HG03039 (cell line): ENCODE data around the gene HAAO.
"Not testable (repeated sequence)": the region's sequence is repeated elsewhere in the genome, so short reads cannot be mapped to it uniquely, and the experiment has no call there.

Experiments used
- ATAC-seq: cut with Tn5 transposase; IDR thresholded peaks from one replicate; pipeline ENCODE4 v1.9.1; 2021; ENCODE audit warnings: mild to moderate bottlenecking, moderate library complexity; ENCODE audit not compliant: unreplicated experiment

HAAO gene

DNA sequence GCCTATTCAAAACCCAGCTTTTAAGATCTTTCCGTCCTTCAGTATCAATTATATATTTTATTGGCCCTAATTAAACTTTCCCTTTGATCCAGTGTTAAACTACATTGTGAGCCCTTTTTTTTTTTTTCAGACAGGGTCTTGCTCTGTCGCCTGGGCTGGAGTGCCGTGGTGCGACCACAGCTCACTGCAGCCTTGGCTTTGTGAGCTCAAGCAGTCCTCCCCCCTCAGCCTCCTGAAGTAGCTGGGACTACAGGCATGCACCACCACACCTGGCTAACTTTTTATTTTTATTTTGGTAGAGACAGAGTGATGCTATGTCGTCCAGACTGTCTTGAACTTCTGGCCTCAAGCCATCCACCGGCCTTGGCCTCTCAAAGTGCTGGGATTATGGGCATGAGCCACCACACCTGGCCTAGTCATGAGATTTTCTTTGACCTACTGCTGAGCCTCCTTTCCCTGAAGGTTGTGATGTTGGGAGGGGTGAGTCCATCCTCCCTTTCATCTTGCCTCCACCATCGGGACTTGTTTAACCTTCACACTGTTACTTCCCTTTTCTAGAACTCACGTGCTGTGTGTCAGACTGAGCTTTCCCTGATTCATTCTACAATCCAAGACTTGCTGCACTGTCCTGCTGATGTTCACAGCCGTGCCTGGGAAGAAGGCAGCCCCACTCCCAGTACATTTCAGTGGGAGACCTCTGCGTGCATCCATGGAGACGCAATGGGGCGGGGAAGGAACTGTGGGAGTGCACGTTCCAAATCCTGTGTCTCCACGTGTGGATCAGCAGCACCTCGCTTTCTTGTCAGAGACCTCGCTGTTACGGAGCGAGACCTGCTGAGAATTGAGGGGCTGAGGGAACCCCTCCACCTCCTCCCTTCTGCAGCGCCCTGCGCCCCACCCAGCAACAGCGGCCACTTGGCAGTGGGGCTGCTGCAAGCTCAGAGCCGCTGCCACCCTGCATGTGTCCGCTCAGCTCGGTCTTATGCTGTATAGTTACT, 39.3 kb downstream of the HAAO start:
- ATAC-seq: no peak

DNA sequence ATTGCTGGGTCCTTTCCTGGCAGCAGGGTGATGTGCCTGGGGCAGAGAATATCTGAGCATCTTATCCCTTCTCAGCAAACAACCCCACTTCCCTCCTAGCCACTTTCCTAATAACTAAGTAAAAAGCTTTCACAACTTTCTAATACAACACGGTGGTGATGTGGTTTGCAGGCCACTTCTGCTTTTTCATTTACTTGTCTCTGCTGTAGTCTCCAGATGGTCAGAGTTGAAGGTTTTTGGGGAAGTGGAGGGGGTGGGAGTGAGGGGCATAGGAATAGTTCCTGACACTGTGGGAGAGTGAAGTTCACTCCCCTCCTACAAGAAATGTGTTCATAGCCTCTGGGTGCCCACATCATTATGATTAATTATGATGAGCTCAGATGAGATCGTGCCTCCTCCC, 40.1 kb downstream of the HAAO start:
- peak; percentile 69 for ATAC-seq

DNA sequence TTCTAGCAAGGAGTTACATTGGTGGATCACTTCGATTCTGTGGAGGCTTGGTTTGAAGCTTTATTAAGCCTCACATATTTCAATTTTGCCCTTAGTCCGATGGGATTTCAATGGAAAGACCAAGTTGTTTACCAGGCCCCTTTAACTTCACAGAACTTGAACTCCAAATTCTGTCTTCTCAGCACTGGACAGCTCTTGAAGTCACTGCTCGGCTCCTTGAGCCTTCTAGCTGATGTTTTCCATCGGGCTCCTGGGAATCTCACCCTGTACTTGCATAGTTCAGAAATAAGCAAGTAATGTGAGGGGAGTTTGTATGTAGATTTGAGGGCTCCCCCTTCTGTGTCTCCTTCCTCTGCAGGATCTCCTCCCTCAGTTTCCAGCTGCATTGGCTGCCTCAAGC, 43.5 kb downstream of the HAAO start:
- no peak for ATAC-seq

DNA sequence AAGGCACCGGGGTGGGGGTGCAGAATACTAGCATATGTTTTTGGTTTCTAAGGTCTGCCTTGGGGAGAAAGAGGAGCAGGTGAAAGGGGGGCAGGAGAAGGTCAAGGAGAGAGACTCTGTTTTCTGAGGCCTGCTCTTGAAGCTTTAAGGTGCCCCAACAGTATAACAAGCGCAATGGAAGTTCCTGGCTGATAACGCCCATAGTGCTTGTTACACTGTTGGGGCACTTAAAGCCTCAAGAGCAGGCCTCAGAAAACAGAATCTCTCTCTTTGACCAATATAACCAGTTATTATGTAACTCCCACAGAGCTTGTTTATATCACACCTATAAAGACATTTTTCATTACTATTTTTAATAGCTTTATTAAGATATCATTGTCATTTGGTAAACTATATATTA, 45.0 kb downstream of the HAAO start:
- ATAC-seq: no peak

DNA sequence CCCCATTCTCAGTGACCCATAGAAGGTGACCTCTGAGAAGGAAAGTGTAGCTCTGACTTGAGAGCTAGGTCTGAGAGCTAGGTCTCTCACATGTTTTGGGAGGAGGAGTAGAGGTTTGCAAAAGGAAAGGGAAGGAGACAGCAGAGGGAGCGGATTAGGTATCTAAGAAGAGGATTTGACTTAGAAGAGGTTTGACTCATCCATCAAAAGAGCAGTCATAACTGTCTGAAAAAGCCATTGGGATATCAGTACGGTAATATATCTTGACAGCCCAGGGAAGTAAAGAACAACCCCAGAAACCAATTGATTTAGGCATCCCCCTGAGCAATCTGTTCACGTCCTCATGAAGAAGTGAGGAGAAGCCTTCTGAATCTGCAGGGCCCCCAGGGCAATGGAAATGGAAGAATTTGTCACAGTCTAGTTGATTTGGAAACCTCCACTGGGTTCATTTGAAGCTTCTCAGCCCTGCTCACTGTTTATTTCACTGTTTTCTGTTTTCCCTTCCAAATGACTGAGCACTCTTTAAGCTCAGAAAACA, 47.8 kb downstream of the HAAO start:
- no peak for ATAC-seq

DNA sequence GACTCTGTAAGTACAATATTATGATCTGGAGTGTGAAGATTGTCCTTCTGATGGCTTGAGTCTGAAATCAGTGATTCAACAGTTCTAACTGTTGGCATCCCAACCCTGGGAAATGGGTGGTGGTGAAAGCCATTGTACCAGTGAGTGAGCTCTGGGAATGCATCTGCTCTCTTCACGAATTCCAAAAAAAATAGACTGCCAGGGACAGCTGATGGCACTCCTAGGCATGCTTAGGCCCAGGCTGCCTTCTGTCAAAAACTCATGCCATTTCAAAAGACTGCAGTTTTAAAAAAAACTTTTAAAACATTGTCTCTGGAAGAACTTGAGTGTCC, 48.8 kb downstream of the HAAO start:
- ATAC-seq: no peak

DNA sequence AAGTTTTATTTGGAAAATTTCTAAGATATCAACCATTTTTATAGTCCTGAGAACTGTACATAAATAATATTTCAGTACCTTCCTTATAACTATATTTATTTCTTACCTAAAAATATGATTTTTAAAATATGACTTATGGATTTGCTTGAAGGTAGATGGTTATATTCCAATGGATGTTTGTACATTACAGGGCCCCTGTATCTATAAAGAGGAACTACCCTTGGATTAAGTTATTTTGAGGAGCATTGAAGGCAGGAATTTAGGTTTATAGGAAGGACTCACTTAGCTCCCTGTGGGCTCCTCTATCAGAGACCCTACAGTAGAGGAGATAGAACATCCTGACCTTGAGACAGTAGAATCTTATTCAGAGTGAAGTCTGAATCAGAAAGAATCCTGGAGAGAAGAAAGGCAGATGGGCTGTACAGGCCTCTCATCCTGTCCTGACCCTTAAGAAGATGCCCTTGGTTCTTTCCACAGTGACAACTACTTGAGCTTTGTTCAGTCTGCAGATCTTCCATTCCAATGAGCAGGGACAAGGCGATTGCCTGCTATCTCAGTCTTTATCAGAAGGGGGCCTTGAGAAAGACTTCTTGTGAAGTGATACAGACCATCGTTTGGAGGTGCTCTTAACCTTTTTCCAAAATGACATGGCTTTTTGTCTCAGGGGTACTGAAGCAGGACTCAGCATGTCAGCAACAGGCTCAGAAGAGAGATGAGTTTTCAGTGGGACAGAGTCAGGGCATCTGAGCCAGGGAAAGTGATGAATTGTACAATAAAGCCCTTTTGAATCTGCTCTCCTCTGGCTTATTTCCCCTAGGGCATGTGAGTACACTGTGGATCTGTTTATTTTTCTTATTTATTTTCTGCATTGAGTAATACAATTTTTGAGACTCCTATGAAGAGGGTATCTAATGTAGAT, 49.4 kb downstream of the HAAO start:
- ATAC-seq: no peak

DNA sequence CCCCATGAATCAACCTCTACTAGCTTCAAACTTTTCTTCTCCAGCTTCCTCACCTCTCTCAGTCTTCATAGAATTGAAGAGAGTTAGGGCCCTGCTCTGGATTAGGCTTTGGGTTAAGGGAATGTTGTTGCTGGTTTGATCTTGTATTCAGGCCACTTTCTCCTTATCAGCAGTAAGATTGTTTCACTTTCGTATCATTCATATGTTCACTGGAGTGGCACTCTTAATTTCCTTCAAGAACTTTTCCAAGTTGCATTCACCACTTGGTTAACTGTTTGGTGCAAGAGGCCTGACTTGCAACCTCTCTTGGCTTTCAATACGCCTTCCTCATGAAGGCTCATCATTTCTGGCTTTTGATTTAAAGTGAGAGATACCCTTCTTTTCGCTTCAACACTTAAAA, 51.2 kb downstream of the HAAO start:
- no peak for ATAC-seq

DNA sequence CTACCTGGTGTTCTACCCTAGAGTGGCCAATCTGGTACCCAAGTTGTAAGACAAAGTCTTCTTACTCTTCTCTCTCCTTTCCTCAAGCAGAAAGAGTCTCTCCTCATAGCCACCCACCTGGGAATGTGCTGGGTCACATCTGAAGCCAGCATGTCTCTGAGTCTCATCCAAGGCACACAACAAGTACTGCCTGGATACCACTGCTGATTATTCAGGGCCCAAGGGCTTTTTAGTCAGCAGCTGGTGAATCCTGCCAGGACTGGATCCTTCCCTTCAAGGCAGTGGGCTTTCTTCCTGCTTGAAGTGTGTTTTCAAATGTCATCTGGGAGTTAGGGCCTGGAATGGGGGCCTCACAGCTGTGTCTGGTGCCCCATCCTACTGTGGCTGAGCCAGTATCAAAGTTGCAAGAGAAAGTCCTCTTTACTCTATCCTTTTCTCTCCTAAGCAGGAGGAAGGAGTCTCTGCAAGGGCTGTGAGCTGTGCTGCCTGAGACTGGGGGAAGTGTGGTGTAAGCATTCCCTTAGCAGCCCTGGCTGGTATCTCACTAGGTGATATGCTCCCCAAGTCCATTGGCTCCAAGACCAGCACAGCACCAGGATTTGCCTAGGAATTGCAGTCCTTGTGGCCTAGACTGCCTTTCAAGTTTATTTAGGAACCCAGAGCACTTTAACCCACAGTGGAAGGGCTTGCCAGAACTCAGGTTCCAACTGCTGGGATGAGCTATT, 55.6 kb downstream of the HAAO start:
- ATAC-seq: no peak

DNA sequence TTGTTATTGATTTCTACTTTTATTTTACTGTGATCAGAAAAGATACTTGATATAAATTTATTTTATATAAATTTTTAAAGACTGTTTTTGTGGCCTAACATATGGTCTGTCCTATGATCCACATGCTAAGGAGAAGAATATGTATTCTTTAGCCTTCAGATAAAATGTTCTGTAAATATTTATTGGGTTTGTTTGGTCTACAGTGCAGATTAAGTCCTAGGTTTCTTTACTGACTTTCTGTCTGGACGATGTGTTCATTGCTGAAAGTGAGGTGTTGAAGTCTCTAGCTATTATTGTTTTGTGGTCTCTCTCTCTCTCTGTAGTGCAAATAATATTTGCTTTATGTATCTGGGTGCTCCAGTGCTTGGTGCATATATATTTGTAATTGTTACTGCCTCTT, 58.5 kb downstream of the HAAO start:
- no peak for ATAC-seq

DNA sequence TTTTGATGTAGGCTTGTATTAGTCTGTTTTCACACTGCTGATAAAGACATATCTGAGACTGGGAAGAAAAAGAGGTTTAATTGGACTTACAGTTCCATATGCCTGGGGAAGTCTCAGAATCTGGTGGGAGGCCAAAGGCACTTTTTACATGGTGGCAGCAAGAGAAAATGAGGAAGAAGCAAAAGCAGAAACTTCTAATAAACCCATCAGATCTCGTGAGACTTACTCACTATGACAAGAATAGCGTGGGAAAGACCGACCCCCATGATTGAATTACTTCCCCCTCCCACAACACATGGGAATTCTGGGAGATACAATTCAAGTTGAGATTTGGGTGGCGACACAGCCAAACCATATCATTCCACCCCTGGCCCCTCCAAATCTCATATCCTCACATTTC, 61.1 kb downstream of the HAAO start:
- not testable (repeated sequence) for ATAC-seq

DNA sequence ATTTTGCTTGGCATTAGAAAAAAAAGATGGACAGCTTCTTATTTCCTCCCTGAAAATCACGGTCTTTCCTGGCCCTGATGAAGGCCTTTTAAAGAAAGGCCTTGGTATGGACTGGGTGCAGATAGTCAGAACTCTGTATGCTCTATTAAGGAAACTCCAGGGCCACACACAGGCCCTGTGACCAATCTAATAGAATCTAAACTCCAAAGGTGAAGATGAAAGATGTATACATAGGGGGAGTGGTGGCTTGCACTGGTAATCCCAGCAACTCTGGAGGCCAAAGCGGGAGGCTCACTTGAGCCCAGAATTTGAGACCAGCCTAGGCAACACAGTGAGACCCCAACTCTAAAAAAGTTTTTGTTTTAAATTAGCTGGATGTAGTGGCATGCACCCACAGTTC, 65.7 kb downstream of the HAAO start:
- no peak for ATAC-seq

DNA sequence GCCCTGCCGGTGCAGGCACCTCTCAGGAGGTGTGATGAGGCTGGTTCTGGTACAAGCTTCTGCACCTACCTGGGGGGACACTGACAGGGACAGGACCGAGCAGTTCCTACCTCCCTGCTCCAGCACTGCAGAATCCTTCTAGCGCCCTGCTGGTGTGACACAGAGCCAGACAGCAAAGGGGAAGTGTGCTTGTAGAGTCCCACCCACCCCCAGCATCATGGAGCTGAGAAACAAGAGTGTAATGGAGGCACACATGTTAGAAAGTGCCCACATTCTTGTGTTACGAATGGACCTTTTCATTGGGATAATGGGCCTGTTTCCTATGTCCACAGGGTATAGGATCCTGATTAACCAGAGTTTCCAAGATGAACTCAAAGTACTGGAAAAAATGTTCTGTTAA, 66.7 kb downstream of the HAAO start:
- ATAC-seq: no peak

DNA sequence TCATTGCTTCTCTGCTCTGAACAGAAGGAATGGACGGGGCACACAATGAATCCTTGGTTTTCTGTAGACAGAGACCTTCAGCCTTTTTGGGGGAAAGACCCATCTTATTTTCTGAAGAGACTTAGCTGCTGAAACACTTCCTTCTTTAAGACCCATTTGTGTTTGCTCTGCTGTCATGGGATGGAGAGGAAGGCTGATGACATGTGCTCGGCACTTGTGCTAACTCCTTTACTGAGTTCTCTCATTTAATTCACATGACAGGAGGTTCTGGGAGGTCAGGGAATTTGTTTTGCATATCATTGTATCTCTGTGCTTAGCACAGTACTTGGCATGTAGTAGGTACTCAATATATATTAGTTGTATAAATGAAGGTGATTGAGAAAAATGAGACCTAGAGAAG, 67.5 kb downstream of the HAAO start:
- ATAC-seq: no peak

DNA sequence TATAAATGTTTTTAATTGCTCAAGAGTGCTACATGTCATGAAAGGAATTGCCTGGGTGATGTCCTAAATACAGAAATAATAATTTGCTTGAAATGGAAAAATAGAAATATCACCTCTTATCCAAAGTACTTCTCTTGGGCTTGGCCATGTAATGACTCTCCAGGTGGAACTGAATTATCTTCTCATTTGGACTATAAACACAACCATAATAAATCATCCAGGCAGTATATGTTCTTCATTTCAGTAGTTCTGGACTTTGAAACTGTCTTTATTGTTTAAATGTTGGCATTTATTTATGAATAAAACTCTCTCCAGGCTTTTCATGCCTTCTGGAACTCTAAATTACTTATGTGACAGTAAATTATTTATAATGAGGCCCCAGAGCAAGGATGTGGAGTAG, 68.9 kb downstream of the HAAO start:
- ATAC-seq: no peak

DNA sequence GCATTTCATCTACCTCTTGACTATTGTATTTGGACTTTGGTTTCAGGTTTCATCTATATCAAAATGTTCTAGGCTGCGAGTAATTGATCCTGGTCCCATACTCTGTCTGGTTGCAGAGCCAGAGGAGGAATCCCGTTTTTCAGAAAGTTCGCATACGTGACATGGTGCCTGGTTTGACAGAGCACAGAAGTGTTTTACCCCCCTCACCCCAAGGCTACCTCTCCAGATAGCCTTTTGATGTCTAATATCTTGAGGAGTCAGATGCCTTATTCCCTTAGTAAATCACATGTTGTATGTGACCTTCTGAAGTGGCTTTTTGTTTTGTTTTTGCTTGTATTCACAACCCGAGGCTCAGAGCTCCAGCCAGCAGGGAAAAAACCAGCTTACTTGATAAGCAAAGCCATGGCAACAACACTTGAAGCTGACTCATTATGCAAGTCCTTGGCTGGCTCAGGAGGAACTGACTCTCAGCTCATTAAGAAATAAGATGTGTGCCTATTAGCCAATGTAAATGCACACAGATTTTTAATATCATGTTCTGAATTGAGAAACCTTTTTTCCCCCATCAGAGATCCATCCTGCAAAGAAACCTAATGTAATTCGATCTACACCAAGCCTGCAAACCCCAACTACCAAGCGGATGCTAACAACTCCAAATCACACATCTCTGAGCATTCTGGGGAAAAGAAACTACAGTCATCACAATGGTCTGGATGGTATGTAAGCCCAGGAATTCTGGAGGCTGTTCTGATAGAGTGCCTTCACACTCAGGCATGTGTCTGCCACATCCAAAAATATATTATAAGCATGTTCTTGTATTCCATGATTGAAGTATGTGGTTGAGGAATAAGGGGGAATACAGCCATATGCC, 69.8 kb downstream of the HAAO start:
- ATAC-seq: peak; percentile 95

DNA sequence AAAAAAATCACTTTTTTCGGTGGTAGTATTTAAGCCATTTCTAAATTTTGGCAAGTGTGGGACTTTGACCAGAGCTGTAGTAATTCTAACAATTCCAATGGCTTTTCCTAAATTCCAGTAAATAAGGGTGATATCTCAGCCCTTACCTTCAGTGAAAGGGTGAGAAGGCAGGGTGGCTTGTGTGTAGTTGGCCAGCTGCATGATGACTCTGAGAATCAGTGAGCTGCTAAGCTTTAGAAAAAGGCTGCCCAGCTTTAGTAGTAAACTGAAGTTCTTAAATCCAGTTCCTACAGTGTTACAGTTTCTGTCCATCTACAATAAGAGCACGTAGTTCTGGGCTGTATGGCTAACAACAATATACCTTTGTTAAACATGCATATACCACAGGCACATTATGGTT, 70.5 kb downstream of the HAAO start:
- ATAC-seq: no peak
